Measurements from ENCODE around the gene ZBTB3. TPM values are rescaled to one million over a fixed set of nuclear protein-coding genes. Genes with fewer than 3 reads are reported as not detected.

ZBTB3 gene
- total and polyA plus RNA-seq, 2 of the 8 experiments (the other 6 are each of a cell fraction or from before 2014, with no cell fraction given) = 30.2 to 76.9 TPM

DNA sequence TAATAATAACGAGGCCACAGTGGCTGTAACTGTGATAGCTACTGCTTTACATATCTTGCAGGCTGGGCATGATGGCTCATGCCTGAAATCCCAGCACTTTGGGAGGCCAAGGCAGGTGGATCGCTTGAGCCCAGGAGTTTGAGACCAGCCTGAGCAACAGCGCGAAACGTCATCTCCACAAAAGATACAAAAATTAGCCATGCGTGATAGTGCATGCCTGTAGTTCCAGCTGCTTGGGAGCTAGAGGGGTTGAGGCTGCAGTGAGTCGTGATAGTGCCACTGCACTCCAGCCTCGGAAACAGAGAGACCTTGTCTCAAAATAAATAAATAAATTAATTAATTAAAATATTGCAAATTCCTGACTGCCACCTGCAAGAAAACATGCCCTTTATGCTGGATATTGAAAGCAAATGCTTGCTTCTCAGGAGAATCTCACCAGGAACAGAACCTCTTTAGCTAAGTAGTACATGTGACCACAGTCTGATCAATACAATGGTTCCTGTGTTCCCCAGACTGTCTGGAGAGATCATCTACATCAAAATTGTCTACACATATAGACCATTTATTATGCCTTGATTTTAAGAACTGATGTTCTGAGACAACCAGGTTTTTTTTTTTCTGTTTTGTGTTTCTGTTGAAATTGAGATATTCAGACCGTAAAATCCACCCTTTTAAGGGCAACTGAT is 6.3 kb downstream of the ZBTB3 start:
- Histone ChIP-seq H3K23ac (ENCODE audit: insufficient read length) (no peak overlapping the region), H3K56ac (replicated peaks; ENCODE audit: insufficient read length, low read depth, low read length) (no peak overlapping the region), H3K36me3 (ENCODE audit: control insufficient read depth in 2 of 4, insufficient read depth in 4 of 4, low read length in 3 of 4) (peaks cover 8 to 26% (median 13%) of the 10 kb centered on the region in 4 experiments), H3K18ac (ENCODE audit: extremely low read depth, low read length) (no peak overlapping the region), H4K8ac (ENCODE audit: extremely low read depth, insufficient read depth, low read length) (no peak overlapping the region), H3K27me3 (replicated peaks in 1 of 4; ENCODE audit: control insufficient read depth in 3 of 4, extremely low read depth in 1 of 4, insufficient read depth in 3 of 4, low read length in 3 of 4) (no peaks in the 10 kb centered on the region), H3K9ac (replicated peaks in 1 of 4; ENCODE audit: extremely low read depth in 1 of 4, low read depth in 3 of 4, low read length in 3 of 4) (no peak overlapping the region), H4K20me1 (replicated peaks in 1 of 2; ENCODE audit: control insufficient read depth in 1 of 2, insufficient read depth in 2 of 2, low read length in 2 of 2) (peaks cover 6 to 15% of the 10 kb centered on the region in 2 experiments), H3K14ac (ENCODE audit: insufficient read length) (no peak overlapping the region), H2AFZ (ENCODE audit: low read length) (no peak overlapping the region), H3K79me1 (ENCODE audit: low read depth, low read length) (peaks cover 8% of the 10 kb centered on the region), H2BK15ac (ENCODE audit: low read length) (no peak overlapping the region), H2BK20ac (ENCODE audit: low read length) (no peak overlapping the region), H3K27ac (ENCODE audit: low read depth, low read length) (no peak overlapping the region), H3K4me2 (ENCODE audit: insufficient read depth in 1 of 2, low read depth in 2 of 2, low read length in 2 of 2) (no peak overlapping the region), H2BK120ac (replicated peaks; ENCODE audit: low read depth, low read length) (no peak overlapping the region), H2AK5ac (ENCODE audit: low read depth, low read length) (no peak overlapping the region), H3K4me1 (replicated peaks in 1 of 4; ENCODE audit: control insufficient read depth in 3 of 4, insufficient read depth in 4 of 4, low read length in 3 of 4) (no peaks in the 10 kb centered on the region), H2BK5ac (ENCODE audit: low read depth, low read length) (no peak overlapping the region), H3K9me3 (ENCODE audit: insufficient read depth in 2 of 2, low read depth in 1 of 2, low read length in 1 of 2) (no peaks in the 10 kb centered on the region), H3K4me3 (ENCODE audit: extremely low read depth in 1 of 4, insufficient read depth in 2 of 4, low read depth in 3 of 4, low read length in 4 of 4) (no peak overlapping the region), H4K5ac (ENCODE audit: insufficient read length, low read depth, low read length) (no peak overlapping the region), H3K4ac (replicated peaks; ENCODE audit: insufficient read length, low read depth, low read length) (no peak overlapping the region), H3K23me2 (ENCODE audit: low read depth, low read length) (no peaks in the 10 kb centered on the region), H4K91ac (replicated peaks; ENCODE audit: insufficient read length, low read length) (no peak overlapping the region), H2BK12ac (ENCODE audit: low read depth, low read length) (no peak overlapping the region), H3K79me2 (ENCODE audit: control insufficient read depth in 1 of 2, insufficient read depth in 2 of 2, low read length in 2 of 2) (peaks cover 2 to 29% of the 10 kb centered on the region in 2 experiments)
- TF ChIP-seq, protein P1, sequence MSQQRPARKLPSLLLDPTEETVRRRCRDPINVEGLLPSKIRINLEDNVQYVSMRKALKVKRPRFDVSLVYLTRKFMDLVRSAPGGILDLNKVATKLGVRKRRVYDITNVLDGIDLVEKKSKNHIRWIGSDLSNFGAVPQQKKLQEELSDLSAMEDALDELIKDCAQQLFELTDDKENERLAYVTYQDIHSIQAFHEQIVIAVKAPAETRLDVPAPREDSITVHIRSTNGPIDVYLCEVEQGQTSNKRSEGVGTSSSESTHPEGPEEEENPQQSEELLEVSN (IDR thresholded peaks at IDR 0.05) = no peak
- TF ChIP-seq CHD1 (IDR thresholded peaks at IDR 0.05; ENCODE audit: low read depth, low read length) = no peak
- no peak for TF ChIP-seq SIX5 (IDR thresholded peaks at IDR 0.05; ENCODE audit: low read depth, low read length)
- no peak for TF ChIP-seq POU5F1 (IDR thresholded peaks at IDR 0.05; ENCODE audit: low read depth, low read length)
- no peak for TF ChIP-seq RBBP5 (IDR thresholded peaks at IDR 0.05; ENCODE audit: borderline replicate concordance, low read depth, low read length)
- no peak for TF ChIP-seq ZNF274 (IDR thresholded peaks at IDR 0.05; ENCODE audit: borderline replicate concordance, extremely low read depth, low read length)
- no peak for TF ChIP-seq TBP (IDR thresholded peaks at IDR 0.05; ENCODE audit: low read depth, low read length)
- no peak for TF ChIP-seq BACH1 (IDR thresholded peaks at IDR 0.05; ENCODE audit: low read length)
- TF ChIP-seq POLR2A (IDR thresholded peaks at IDR 0.05; ENCODE audit: control extremely low read depth in 1 of 2, low read depth in 2 of 2, low read length in 2 of 2) = no peak
- TF ChIP-seq FOSL1 (IDR thresholded peaks at IDR 0.05; ENCODE audit: insufficient read depth, low read depth, low read length) = no peak
- TF ChIP-seq SIRT6 (IDR thresholded peaks at IDR 0.05; ENCODE audit: low read length) = no peak
- TF ChIP-seq CREB1 (IDR thresholded peaks at IDR 0.05) = no peak
- no peak for TF ChIP-seq JUN (IDR thresholded peaks at IDR 0.05; ENCODE audit: low read depth, low read length)
- FAIRE-seq (no peak), DNase-seq (ENCODE audit: low read depth in 1 of 2, low spot score in 2 of 2) (no peak)
- ChIA-PET CTCF (ENCODE audit: partially characterized antibody) (interaction anchor here (0.6 to 7.9 kb wide), 6 partner anchors 8 to 133 kb away, joined by 3 to 40 read pairs (median 5); partner anchors contain the start of genes POLR2G and SLC3A2), POLR2A (ENCODE audit: partially characterized antibody) (interaction anchor here (0.6 to 16.9 kb wide), 15 partner anchors 10 to 174 kb away, joined by 3 to 192 read pairs (median 6); partner anchors contain the start of genes EEF1G, HNRNPUL2, POLR2G and TAF6L)
- WGBS, 2 experiments (ENCODE audit: extremely low coverage in 1 of 2, insufficient coverage in 1 of 2, insufficient read length in 1 of 2, insufficient replicate concordance in 2 of 2, low coverage in 1 of 2, low lambda C conversion rate in 2 of 2, missing lambda C conversion rate in 1 of 2) = 95% methylated on average over 9 of the region's 9 CpGs; no CpG with 5 or more reads in 1 of the 2 experiments
